ENCODE measurements around the gene ADARB1.

DNA sequence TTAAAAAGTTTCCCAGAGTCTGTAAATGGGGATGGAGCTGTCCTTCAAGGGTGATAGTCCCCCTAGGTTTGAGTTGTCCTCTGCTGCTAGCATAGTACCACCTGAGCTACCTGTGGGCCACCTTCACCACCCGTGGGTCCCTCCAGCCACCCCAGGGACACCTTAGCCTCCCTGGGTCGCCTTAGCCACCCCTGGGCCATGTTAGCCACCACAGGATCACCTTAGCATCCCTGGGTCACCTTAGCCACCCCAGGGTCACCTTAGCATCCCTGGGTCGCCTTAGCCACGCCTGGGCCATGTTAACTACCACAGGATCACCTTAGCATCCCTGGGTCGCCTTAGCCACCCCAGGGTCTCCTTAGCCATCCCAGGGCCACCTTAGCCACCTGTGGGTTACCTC is 67.1 kb downstream of the ADARB1 start:
- TF ChIP-seq, protein P1, sequence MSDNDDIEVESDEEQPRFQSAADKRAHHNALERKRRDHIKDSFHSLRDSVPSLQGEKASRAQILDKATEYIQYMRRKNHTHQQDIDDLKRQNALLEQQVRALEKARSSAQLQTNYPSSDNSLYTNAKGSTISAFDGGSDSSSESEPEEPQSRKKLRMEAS (IDR thresholded peaks at IDR 0.05): no peak
- no peak for TF ChIP-seq KDM5A (IDR thresholded peaks at IDR 0.05; ENCODE audit: low read length)

All from H1 (cell line).